HL-60 (cell line): Measurements from ENCODE around the gene CHRDL2.

Experiments
- SPI1 ChIP-seq: IDR thresholded peaks from 2 replicates; pipeline ENCODE4 v1.6.1; 2012; ENCODE audit warnings: low read depth, mild to moderate bottlenecking, borderline replicate concordance
- TF ChIP-seq, protein P1 (sequence below): IDR thresholded peaks from 2 replicates; pipeline ENCODE4 v1.6.1; 2012; ENCODE audit warnings: low read depth; ENCODE audit not compliant: insufficient replicate concordance
- TF ChIP-seq, protein P2 (sequence below): IDR thresholded peaks from one replicate; pipeline ENCODE4 v1.5.1; 2011; ENCODE audit warnings: low read length, control low read depth, inconsistent platforms; ENCODE audit not compliant: insufficient read depth

- TF ChIP-seq, protein P1, sequence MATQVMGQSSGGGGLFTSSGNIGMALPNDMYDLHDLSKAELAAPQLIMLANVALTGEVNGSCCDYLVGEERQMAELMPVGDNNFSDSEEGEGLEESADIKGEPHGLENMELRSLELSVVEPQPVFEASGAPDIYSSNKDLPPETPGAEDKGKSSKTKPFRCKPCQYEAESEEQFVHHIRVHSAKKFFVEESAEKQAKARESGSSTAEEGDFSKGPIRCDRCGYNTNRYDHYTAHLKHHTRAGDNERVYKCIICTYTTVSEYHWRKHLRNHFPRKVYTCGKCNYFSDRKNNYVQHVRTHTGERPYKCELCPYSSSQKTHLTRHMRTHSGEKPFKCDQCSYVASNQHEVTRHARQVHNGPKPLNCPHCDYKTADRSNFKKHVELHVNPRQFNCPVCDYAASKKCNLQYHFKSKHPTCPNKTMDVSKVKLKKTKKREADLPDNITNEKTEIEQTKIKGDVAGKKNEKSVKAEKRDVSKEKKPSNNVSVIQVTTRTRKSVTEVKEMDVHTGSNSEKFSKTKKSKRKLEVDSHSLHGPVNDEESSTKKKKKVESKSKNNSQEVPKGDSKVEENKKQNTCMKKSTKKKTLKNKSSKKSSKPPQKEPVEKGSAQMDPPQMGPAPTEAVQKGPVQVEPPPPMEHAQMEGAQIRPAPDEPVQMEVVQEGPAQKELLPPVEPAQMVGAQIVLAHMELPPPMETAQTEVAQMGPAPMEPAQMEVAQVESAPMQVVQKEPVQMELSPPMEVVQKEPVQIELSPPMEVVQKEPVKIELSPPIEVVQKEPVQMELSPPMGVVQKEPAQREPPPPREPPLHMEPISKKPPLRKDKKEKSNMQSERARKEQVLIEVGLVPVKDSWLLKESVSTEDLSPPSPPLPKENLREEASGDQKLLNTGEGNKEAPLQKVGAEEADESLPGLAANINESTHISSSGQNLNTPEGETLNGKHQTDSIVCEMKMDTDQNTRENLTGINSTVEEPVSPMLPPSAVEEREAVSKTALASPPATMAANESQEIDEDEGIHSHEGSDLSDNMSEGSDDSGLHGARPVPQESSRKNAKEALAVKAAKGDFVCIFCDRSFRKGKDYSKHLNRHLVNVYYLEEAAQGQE = no peak
- TF ChIP-seq, protein P2, sequence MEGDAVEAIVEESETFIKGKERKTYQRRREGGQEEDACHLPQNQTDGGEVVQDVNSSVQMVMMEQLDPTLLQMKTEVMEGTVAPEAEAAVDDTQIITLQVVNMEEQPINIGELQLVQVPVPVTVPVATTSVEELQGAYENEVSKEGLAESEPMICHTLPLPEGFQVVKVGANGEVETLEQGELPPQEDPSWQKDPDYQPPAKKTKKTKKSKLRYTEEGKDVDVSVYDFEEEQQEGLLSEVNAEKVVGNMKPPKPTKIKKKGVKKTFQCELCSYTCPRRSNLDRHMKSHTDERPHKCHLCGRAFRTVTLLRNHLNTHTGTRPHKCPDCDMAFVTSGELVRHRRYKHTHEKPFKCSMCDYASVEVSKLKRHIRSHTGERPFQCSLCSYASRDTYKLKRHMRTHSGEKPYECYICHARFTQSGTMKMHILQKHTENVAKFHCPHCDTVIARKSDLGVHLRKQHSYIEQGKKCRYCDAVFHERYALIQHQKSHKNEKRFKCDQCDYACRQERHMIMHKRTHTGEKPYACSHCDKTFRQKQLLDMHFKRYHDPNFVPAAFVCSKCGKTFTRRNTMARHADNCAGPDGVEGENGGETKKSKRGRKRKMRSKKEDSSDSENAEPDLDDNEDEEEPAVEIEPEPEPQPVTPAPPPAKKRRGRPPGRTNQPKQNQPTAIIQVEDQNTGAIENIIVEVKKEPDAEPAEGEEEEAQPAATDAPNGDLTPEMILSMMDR = peak; percentile 98
- no peak for TF ChIP-seq SPI1
These were observed 4.6 kb downstream of the CHRDL2 start for GRCh38 chr11:74726547-74727182.
